Osteoblast (primary cell): ENCODE data around the gene LACRT. TPM values are rescaled to one million over a fixed set of nuclear protein-coding genes. Genes with fewer than 3 reads are reported as not detected.

ENCODE experiments used
- DNase-seq: peaks from one replicate; pipeline ENCODE4 v3.0.0; 2011; ENCODE audit warnings: low spot score, mixed read lengths; ENCODE audit not compliant: insufficient read length; ENCODE audit errors: missing footprints
- H2AFZ ChIP-seq: 2 replicates; pipeline ENCODE4 v1.6.0; 2011; ENCODE audit warnings: mild to moderate bottlenecking, low read length
- H3K27ac ChIP-seq: 2 replicates; pipeline ENCODE4 v1.5.1; 2011; ENCODE audit warnings: mild to moderate bottlenecking, low read depth, low read length, moderate library complexity
- H3K27me3 ChIP-seq: 2 replicates; pipeline ENCODE4 v1.6.0; 2012; ENCODE audit warnings: mild to moderate bottlenecking, control low read depth, inconsistent platforms, low read length, moderate library complexity; ENCODE audit not compliant: insufficient read depth
- H3K36me3 ChIP-seq: 2 replicates; pipeline ENCODE4 v1.5.1; 2011; ENCODE audit warnings: mild to moderate bottlenecking, low read length, control low read depth, moderate library complexity; ENCODE audit not compliant: insufficient read depth
- H3K4me1 ChIP-seq: 2 replicates; pipeline ENCODE4 v1.5.1; 2011; ENCODE audit warnings: mild to moderate bottlenecking, low read length, control low read depth, moderate library complexity; ENCODE audit not compliant: insufficient read depth
- H3K4me2 ChIP-seq: 2 replicates; pipeline ENCODE4 v1.6.0; 2011; ENCODE audit warnings: mild to moderate bottlenecking, low read length; ENCODE audit not compliant: insufficient read depth
- H3K4me3 ChIP-seq: fragments of 200-600 bp; sonication (generic); 3 replicates; pipeline ENCODE4 v1.5.1; 2012; ENCODE audit warnings: mild to moderate bottlenecking, low read length, inconsistent platforms; ENCODE audit not compliant: insufficient read depth
- H3K79me2 ChIP-seq: 2 replicates; pipeline ENCODE4 v1.6.0; 2012; ENCODE audit warnings: mild to moderate bottlenecking, low read length, control low read depth, inconsistent platforms; ENCODE audit not compliant: insufficient read depth
- H3K9me3 ChIP-seq: 2 replicates; pipeline ENCODE4 v1.5.1; 2011; ENCODE audit warnings: low read depth, low read length, control low read depth
- H4K20me1 ChIP-seq: 2 replicates; pipeline ENCODE4 v1.6.0; 2012; ENCODE audit warnings: mild to moderate bottlenecking, low read length, control low read depth; ENCODE audit not compliant: insufficient read depth
- total RNA-seq: library from RNA; depleted of rRNA; stranded (reverse); fragments of >200 nt; gene quantifications from 2 replicates; pipeline ENCODE4 v1.2.3, GENCODE V29; 2012
- TF ChIP-seq, protein P1 (sequence below): IDR thresholded peaks from 2 replicates; pipeline ENCODE4 v1.5.1; 2011; ENCODE audit warnings: mild to moderate bottlenecking, low read depth, low read length, moderate library complexity; ENCODE audit errors: extremely low read depth

Gene LACRT
- total RNA-seq, 1 donor: not detected

DNA sequence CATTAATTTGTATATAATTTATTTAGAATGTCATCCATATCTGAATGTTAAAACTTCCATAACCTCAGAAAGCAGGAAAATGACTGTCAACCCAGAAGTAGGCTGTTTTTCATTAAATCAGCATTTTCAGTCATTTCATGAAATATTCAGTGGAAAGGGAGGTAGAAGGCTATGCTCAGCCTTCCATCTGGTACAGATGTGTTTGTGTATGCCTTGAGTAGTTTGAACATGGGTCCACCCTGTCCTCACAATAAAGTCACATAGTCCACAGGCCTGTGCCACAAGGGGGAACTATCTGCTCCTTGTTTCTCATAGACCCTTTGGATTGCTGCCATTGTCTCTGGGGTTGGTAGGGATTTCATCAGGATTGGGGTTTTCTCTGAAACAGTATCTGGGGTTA is 9.1 kb downstream of the LACRT start:
- TF ChIP-seq, protein P1, sequence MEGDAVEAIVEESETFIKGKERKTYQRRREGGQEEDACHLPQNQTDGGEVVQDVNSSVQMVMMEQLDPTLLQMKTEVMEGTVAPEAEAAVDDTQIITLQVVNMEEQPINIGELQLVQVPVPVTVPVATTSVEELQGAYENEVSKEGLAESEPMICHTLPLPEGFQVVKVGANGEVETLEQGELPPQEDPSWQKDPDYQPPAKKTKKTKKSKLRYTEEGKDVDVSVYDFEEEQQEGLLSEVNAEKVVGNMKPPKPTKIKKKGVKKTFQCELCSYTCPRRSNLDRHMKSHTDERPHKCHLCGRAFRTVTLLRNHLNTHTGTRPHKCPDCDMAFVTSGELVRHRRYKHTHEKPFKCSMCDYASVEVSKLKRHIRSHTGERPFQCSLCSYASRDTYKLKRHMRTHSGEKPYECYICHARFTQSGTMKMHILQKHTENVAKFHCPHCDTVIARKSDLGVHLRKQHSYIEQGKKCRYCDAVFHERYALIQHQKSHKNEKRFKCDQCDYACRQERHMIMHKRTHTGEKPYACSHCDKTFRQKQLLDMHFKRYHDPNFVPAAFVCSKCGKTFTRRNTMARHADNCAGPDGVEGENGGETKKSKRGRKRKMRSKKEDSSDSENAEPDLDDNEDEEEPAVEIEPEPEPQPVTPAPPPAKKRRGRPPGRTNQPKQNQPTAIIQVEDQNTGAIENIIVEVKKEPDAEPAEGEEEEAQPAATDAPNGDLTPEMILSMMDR: no peak
- H3K4me3 ChIP-seq: no peak overlapping the region
- H2AFZ ChIP-seq: no peak overlapping the region
- no peaks in the 10 kb centered on the region for H3K4me1 ChIP-seq
- H4K20me1 ChIP-seq: no peaks in the 10 kb centered on the region
- no peak overlapping the region for H3K27ac ChIP-seq
- H3K36me3 ChIP-seq: no peaks in the 10 kb centered on the region
- no peaks in the 10 kb centered on the region for H3K79me2 ChIP-seq
- H3K27me3 ChIP-seq: peaks cover 5% of the 10 kb centered on the region
- no peaks in the 10 kb centered on the region for H3K9me3 ChIP-seq
- no peak for DNase-seq
- no peak overlapping the region for H3K4me2 ChIP-seq

DNA sequence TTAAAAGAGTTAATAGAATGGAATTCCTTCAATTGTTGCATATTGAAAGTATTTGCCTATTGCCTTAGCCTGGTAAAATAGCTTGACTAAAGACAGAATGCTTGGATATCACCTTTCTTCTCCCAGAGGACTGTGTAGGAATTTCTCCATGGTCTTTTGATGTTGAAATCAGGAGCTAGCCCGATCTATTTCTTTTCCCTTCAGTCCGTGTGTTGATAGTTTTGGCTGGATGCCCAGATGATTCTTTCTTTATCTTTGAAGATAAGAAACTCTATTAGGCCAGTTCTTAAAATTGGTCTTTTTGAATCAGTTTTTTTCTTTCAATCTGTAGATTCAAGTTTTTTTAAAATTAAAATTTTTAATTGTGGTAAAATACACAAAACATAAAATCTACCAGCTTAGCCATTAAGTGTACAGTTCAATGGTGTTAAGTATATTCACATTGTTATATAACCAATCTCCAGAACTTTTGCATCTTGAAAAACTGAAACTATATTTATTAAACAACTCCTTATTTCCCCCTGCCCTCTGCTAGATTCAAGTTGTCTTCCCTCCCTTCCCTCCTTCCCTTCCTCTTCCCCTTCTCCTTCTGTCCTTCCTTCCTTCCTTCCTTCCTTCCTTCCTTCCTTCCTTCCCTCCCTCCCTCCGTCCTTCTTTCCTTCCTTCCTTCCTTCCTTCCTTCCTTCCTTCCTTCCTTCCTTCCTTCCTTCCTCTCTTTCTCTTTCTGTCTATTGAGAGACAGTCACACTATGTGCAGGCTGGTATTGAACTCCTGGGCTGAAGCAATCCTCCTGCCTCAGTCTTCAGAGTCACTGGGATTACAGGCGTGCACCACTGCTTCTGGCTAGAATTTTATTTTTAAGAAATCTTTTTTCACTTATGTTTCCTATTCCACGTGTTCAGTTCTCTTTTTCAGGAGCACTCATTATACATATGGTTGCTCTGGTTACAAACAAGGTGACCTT is 10.1 kb downstream of the LACRT start:
- Histone ChIP-seq H4K20me1 (no peaks in the 10 kb centered on the region), H3K9me3 (no peaks in the 10 kb centered on the region), H3K4me1 (no peaks in the 10 kb centered on the region), H3K79me2 (no peaks in the 10 kb centered on the region), H3K27ac (no peak overlapping the region), H2AFZ (no peak overlapping the region), H3K27me3 (peaks cover 5% of the 10 kb centered on the region), H3K4me2 (no peak overlapping the region), H3K4me3 (no peak overlapping the region), H3K36me3 (no peaks in the 10 kb centered on the region)
- TF ChIP-seq, protein P1: no peak
- DNase-seq: no peak

DNA sequence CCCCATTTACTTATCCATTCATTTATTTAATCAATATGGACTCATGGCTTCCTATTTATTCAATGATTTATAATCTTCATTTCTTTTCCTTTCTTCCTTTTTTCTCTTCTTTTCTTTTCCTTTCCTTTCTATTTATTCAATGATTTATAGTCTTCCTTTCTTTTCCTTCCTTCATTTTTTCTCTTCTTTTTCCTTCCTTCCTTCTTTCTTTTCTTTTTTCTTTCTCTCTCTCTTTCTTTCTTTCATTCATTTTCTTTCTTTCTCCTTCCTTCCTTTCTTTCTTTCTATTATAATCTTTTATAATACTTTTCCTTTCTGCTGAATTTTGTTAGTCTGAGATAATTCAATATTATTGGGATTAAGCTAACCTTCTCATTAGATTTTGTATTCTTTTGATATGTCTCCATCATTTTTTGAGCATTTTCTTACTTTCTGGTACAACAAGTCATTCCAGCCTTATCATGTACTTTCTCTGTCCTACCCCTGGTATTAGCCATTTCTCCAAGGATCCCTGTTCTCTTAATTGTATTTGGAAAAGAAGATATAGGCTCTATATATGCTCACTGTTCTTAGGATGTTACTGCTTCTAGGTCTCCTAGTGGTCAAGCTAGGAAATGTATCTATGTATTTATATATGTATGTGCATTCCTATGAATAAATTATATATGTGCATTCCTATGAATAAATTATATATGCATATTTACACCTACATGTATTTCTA is 12.1 kb downstream of the LACRT start:
- no peak for DNase-seq
- H3K4me2 ChIP-seq: no peak overlapping the region
- H3K27me3 ChIP-seq: peaks cover 7% of the 10 kb centered on the region
- H3K36me3 ChIP-seq: no peaks in the 10 kb centered on the region
- no peaks in the 10 kb centered on the region for H3K9me3 ChIP-seq
- no peaks in the 10 kb centered on the region for H3K4me1 ChIP-seq
- no peak overlapping the region for H2AFZ ChIP-seq
- no peak overlapping the region for H3K4me3 ChIP-seq
- no peaks in the 10 kb centered on the region for H3K79me2 ChIP-seq
- H4K20me1 ChIP-seq: no peaks in the 10 kb centered on the region
- H3K27ac ChIP-seq: no peak overlapping the region
- TF ChIP-seq, protein P1: peak; percentile 40
